Measurements from ENCODE around the gene GPR137. TPM values are rescaled to one million over a fixed set of nuclear protein-coding genes. Genes with fewer than 3 reads are reported as not detected.

The GPR137 gene
- total and polyA plus RNA-seq, 9 of the 15 experiments (the other 6 are each of a cell fraction or from before 2014, with no cell fraction given), result 0.32 to 26.7 (median 10.7) TPM

- TF ChIP-seq ATF2 (CRISPR knock-in tag; IDR thresholded peaks at IDR 0.05) (no peak), ZFPM2 (CRISPR knock-in tag; IDR thresholded peaks at IDR 0.05) (no peak), ZFP30 (CRISPR knock-in tag; IDR thresholded peaks at IDR 0.05; ENCODE audit: borderline replicate concordance) (no peak), HMG20A (CRISPR knock-in tag; conservative IDR thresholded peaks at IDR 0.05) (no peak), SRSF7 (optimal IDR thresholded peaks at IDR 0.05; ENCODE audit: low read depth, low read length) (no peak), GATAD2B (IDR thresholded peaks at IDR 0.05; ENCODE audit: borderline replicate concordance) (no peak), ZNF134 (CRISPR knock-in tag; conservative IDR thresholded peaks at IDR 0.05) (no peak), ZNF586 (CRISPR knock-in tag; conservative IDR thresholded peaks at IDR 0.05) (no peak), ZNF121 (CRISPR knock-in tag; conservative IDR thresholded peaks at IDR 0.05) (no peak), HDAC2 (IDR thresholded peaks at IDR 0.05) (peak; percentile 67; the same call in 1 of the 2 replicates), BCOR (IDR thresholded peaks at IDR 0.05) (no peak)
- TF ChIP-seq, protein P1, sequence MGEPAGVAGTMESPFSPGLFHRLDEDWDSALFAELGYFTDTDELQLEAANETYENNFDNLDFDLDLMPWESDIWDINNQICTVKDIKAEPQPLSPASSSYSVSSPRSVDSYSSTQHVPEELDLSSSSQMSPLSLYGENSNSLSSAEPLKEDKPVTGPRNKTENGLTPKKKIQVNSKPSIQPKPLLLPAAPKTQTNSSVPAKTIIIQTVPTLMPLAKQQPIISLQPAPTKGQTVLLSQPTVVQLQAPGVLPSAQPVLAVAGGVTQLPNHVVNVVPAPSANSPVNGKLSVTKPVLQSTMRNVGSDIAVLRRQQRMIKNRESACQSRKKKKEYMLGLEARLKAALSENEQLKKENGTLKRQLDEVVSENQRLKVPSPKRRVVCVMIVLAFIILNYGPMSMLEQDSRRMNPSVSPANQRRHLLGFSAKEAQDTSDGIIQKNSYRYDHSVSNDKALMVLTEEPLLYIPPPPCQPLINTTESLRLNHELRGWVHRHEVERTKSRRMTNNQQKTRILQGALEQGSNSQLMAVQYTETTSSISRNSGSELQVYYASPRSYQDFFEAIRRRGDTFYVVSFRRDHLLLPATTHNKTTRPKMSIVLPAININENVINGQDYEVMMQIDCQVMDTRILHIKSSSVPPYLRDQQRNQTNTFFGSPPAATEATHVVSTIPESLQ (CRISPR knock-in tag; IDR thresholded peaks at IDR 0.05), result 0 out of 2 replicates have a peak, but pooled peaks have one; percentile 55
- TF ChIP-seq, protein P2, sequence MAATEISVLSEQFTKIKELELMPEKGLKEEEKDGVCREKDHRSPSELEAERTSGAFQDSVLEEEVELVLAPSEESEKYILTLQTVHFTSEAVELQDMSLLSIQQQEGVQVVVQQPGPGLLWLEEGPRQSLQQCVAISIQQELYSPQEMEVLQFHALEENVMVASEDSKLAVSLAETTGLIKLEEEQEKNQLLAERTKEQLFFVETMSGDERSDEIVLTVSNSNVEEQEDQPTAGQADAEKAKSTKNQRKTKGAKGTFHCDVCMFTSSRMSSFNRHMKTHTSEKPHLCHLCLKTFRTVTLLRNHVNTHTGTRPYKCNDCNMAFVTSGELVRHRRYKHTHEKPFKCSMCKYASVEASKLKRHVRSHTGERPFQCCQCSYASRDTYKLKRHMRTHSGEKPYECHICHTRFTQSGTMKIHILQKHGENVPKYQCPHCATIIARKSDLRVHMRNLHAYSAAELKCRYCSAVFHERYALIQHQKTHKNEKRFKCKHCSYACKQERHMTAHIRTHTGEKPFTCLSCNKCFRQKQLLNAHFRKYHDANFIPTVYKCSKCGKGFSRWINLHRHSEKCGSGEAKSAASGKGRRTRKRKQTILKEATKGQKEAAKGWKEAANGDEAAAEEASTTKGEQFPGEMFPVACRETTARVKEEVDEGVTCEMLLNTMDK (IDR thresholded peaks at IDR 0.05; ENCODE audit: borderline replicate concordance, insufficient read depth, low read depth, low read length, poor library complexity, severe bottlenecking), result peak; percentile 89
- TF ChIP-seq, protein P3, sequence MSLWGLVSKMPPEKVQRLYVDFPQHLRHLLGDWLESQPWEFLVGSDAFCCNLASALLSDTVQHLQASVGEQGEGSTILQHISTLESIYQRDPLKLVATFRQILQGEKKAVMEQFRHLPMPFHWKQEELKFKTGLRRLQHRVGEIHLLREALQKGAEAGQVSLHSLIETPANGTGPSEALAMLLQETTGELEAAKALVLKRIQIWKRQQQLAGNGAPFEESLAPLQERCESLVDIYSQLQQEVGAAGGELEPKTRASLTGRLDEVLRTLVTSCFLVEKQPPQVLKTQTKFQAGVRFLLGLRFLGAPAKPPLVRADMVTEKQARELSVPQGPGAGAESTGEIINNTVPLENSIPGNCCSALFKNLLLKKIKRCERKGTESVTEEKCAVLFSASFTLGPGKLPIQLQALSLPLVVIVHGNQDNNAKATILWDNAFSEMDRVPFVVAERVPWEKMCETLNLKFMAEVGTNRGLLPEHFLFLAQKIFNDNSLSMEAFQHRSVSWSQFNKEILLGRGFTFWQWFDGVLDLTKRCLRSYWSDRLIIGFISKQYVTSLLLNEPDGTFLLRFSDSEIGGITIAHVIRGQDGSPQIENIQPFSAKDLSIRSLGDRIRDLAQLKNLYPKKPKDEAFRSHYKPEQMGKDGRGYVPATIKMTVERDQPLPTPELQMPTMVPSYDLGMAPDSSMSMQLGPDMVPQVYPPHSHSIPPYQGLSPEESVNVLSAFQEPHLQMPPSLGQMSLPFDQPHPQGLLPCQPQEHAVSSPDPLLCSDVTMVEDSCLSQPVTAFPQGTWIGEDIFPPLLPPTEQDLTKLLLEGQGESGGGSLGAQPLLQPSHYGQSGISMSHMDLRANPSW (CRISPR knock-in tag; IDR thresholded peaks at IDR 0.05), result no peak; the same call in 1 of the 2 replicates
- TF ChIP-seq, protein P4, sequence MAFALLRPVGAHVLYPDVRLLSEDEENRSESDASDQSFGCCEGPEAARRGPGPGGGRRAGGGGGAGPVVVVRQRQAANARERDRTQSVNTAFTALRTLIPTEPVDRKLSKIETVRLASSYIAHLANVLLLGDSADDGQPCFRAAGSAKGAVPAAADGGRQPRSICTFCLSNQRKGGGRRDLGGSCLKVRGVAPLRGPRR (CRISPR knock-in tag; IDR thresholded peaks at IDR 0.05), result no peak
- TF ChIP-seq, protein P5, sequence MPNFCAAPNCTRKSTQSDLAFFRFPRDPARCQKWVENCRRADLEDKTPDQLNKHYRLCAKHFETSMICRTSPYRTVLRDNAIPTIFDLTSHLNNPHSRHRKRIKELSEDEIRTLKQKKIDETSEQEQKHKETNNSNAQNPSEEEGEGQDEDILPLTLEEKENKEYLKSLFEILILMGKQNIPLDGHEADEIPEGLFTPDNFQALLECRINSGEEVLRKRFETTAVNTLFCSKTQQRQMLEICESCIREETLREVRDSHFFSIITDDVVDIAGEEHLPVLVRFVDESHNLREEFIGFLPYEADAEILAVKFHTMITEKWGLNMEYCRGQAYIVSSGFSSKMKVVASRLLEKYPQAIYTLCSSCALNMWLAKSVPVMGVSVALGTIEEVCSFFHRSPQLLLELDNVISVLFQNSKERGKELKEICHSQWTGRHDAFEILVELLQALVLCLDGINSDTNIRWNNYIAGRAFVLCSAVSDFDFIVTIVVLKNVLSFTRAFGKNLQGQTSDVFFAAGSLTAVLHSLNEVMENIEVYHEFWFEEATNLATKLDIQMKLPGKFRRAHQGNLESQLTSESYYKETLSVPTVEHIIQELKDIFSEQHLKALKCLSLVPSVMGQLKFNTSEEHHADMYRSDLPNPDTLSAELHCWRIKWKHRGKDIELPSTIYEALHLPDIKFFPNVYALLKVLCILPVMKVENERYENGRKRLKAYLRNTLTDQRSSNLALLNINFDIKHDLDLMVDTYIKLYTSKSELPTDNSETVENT (CRISPR knock-in tag; IDR thresholded peaks at IDR 0.05), result no peak; the same call in 1 of the 2 replicates
Observed at GRCh38 chr11:64246871-64247728, 38.5 kb upstream of the GPR137 start, which contains the start of gene PPP1R14B (continued).
